B cell (primary cell): ENCODE measurements around the gene ASPSCR1. TPM values are rescaled to one million over a fixed set of nuclear protein-coding genes. Genes with fewer than 3 reads are reported as not detected.

Source experiments
- ATAC-seq: fragments of 200-7000 bp; cut with Tn5 transposase; one replicate; pipeline ENCODE4 v1.10.0; 2021; ENCODE audit warnings: low read depth, mild to moderate bottlenecking, moderate number of reproducible peaks, moderate library complexity
- CTCF ChIA-PET: fragments of 350-600 bp; sonication (Branson Sonifier 250); formaldehyde crosslinking; loops from one replicate; lab custom pipeline; 2021; ENCODE audit warnings: antibody characterized with exemption, inconsistent platforms; lab: Charles Lee
- POLR2A ChIA-PET: fragments of 350-600 bp; sonication (Branson Sonifier 250); formaldehyde crosslinking; loops from one replicate; lab custom pipeline; 2021; ENCODE audit warnings: antibody characterized with exemption; lab: Charles Lee
- DNase-seq: peaks from one replicate; pipeline ENCODE4 v3.0.0; 2013
- H2AFZ ChIP-seq: 2 replicates; pipeline ENCODE4 v1.6.1; 2012; ENCODE audit warnings: mild to moderate bottlenecking, low read depth, low read length; ENCODE audit not compliant: insufficient read depth, poor library complexity, severe bottlenecking
- H3K27ac ChIP-seq, 2 donors: 1 replicate in 1 of 2; 2 replicates in 1 of 2; pipeline ENCODE4 v1.5.1; 2012 to 2013; ENCODE audit warnings: low read length in 2 of 2, mild to moderate bottlenecking in 2 of 2, moderate library complexity in 1 of 2
- H3K27me3 ChIP-seq, 4 experiments: fragments of 200-600 bp in 1 of 4; sonication (generic) in 1 of 4; replicated peaks in 1 of 4; 1 replicate in 2 of 4; 2 replicates in 2 of 4; pipeline versions ENCODE4 v1.6.1 to v1.7.0; 2013 to 2016; ENCODE audit warnings: low read length in 3 of 4, mild to moderate bottlenecking in 2 of 4, mixed read lengths in 1 of 4, moderate library complexity in 1 of 4; ENCODE audit not compliant: insufficient read depth in 4 of 4, control insufficient read depth in 3 of 4; ENCODE audit errors: control extremely low read depth in 1 of 4
- H3K36me3 ChIP-seq, 2 experiments: replicated peaks in 1 of 2; 1 replicate in 1 of 2; 2 replicates in 1 of 2; pipeline versions ENCODE4 v1.6.1 to v1.7.1; 2013; ENCODE audit warnings: low read length in 1 of 2; ENCODE audit not compliant: insufficient read depth in 2 of 2, control insufficient read depth in 1 of 2; ENCODE audit errors: control extremely low read depth in 1 of 2, extremely low read depth in 1 of 2
- H3K4me1 ChIP-seq, 2 donors: fragments of 200-600 bp in 1 of 2; sonication (generic) in 1 of 2; 1 replicate in 1 of 2; 2 replicates in 1 of 2; pipeline versions ENCODE4 v1.5.1 to v1.6.1; 2013 to 2017; ENCODE audit warnings: low read length in 2 of 2; ENCODE audit not compliant: control insufficient read depth in 2 of 2, insufficient read depth in 2 of 2
- H3K4me2 ChIP-seq: replicated peaks from 2 replicates; pipeline ENCODE3; 2012; ENCODE audit warnings: mild to moderate bottlenecking, low read depth, low read length; ENCODE audit not compliant: poor library complexity, severe bottlenecking
- H3K4me3 ChIP-seq, 5 experiments: fragments of 200-600 bp in 1 of 5; sonication (generic) in 1 of 5; 1 replicate in 3 of 5; 2 replicates in 2 of 5; pipeline versions ENCODE4 v1.5.1 to v1.7.0; 2011 to 2016; ENCODE audit warnings: low read length in 4 of 5, mild to moderate bottlenecking in 4 of 5, low read depth in 2 of 5, control low read depth in 1 of 5, moderate library complexity in 1 of 5; ENCODE audit not compliant: insufficient read depth in 1 of 5; ENCODE audit errors: control extremely low read depth in 1 of 5, extremely low read depth in 1 of 5
- H3K79me2 ChIP-seq: fragments of 200-600 bp; sonication (generic); one replicate; pipeline ENCODE4 v1.6.0; 2016; ENCODE audit warnings: low read length; ENCODE audit not compliant: control insufficient read depth, insufficient read depth
- H3K9ac ChIP-seq: fragments of 200-600 bp; sonication (generic); 2 replicates; pipeline ENCODE4 v1.6.1; 2017; ENCODE audit warnings: mild to moderate bottlenecking, low read length, moderate library complexity
- H3K9me3 ChIP-seq, 3 donors: one replicate each; pipeline versions ENCODE4 v1.6.1 to v1.7.1; 2013; ENCODE audit warnings: low read length in 2 of 3; ENCODE audit not compliant: control insufficient read depth in 2 of 3, insufficient read depth in 1 of 3; ENCODE audit errors: control extremely low read depth in 1 of 3
- H4K20me1 ChIP-seq: 2 replicates; pipeline ENCODE4 v1.6.0; 2012; ENCODE audit warnings: mild to moderate bottlenecking, low read length; ENCODE audit not compliant: insufficient read depth, control insufficient read depth, poor library complexity, severe bottlenecking
- H3K27ac Mint-ChIP-seq: one replicate; pipeline ENCODE4 v1.8.0; 2021; ENCODE audit warnings: mixed read lengths
- H3K27me3 Mint-ChIP-seq: one replicate; pipeline ENCODE4 v1.8.0; 2021; ENCODE audit warnings: mixed read lengths
- H3K4me1 Mint-ChIP-seq: one replicate; pipeline ENCODE4 v1.8.0; 2021; ENCODE audit warnings: mixed read lengths
- H3K4me3 Mint-ChIP-seq: one replicate; pipeline ENCODE4 v1.8.0; 2021; ENCODE audit warnings: mixed read lengths
- H3K9me3 Mint-ChIP-seq: one replicate; pipeline ENCODE4 v1.8.0; 2022; ENCODE audit warnings: mixed read lengths; ENCODE audit not compliant: insufficient read depth
- EZH2 ChIP-seq: IDR thresholded peaks from 2 replicates; pipeline ENCODE4 v1.6.1; 2012; ENCODE audit warnings: borderline replicate concordance, low read depth, mild to moderate bottlenecking, moderate library complexity, low read length; ENCODE audit not compliant: insufficient read depth, poor library complexity, severe bottlenecking
- WGBS: methylation state at CpG from one replicate; pipeline ENCODE4 v1.1.5; 2013; ENCODE audit warnings: missing lambda C conversion rate; ENCODE audit not compliant: insufficient coverage; 5-methylcytosine and 5-hydroxymethylcytosine counted together
- intact Hi-C: fragments of 100-400 bp; cut with micrococcal nuclease; formaldehyde crosslinking; loops from one replicate; pipeline ENCODE4 v1.10.0; 2022
- polyA plus RNA-seq: library from polyadenylated mRNA; depleted of rRNA; stranded (reverse); fragments of >200 nt; gene quantifications from 2 replicates; pipeline ENCODE4 v1.2.3, GENCODE V29; 2012
- total RNA-seq, 2 donors: library from RNA; stranded (reverse); fragments of 120-200 nt in 1 of 2; gene quantifications; 1 replicate in 1 of 2; 2 replicates in 1 of 2; pipeline versions ENCODE4 v1.2.3 to v1.2.4, GENCODE V29; 2013 to 2022
- TF ChIP-seq, protein P1 (sequence below): fragments of 200-600 bp; IDR thresholded peaks from one replicate; pipeline ENCODE4 v1.8.0; 2022; ENCODE audit warnings: antibody characterized with exemption, mild to moderate bottlenecking

The ASPSCR1 gene
- total and polyA plus RNA-seq, 2 donors (not counting 1 experiment from before 2014, with no cell fraction given): 34.0 to 46.7 TPM

DNA sequence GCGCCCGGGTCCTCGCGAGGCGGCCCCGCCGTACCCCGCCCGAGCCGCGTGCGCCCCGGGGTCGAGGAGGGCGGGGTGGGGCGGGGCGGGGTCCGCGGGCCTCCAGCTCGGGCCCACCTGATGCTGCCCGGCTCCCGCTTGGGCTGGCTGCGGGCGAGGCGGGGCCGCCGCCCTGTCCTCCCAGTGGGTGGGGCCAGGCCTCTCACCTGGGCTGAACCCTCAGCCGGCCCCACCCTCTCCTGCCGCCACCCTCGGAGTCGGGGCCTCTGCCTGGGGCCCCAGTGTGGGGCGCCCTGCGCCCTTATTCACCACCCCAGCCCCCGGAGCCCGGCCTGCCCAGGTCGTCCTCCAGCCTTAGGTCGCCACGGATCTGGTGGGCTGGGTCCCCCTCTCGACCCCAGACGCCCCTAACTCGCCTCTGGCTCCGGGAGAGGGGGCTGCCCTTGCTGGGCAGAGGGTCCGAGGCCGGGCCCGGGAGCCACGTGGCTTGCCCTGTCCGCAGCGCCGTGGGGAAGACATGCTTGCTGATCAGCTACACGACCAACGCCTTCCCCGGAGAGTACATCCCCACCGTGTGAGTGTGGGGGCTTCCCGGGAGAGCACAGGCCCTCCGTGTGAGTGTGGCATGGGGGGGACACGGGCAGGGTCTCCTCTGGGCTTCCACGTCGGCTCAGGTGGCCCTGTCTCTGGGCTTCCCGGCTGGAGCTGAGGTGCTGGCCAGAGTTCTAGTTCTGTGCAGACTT lies 54.6 kb downstream of the ASPSCR1 start:
- Histone ChIP-seq H2AFZ (no peak overlapping the region), H3K27me3 (peaks cover 0 to 39% (median 3%) of the 10 kb centered on the region in 4 experiments), H3K79me2 (peaks cover 14% of the 10 kb centered on the region), H3K4me2 (peak overlapping the region; percentile 66), H3K4me3 (peak overlapping the region in 2 of 5 experiments; percentile 11 to 19), H3K9ac (no peak overlapping the region), H3K27ac (no peak overlapping the region), H3K9me3 (peaks cover 0 to 10% (median 0%) of the 10 kb centered on the region in 3 donors), H4K20me1 (peaks cover 52% of the 10 kb centered on the region), H3K4me1 (peaks cover 29 to 34% of the 10 kb centered on the region in 2 donors), H3K36me3 (no peaks in the 10 kb centered on the region)
- 15% methylated on average over 59 of the region's 59 CpGs for WGBS
- ChIA-PET POLR2A (interaction anchor here (0.8 kb wide), 1 partner anchor 19 kb away, joined by 3 read pairs; no protein-coding TSS in a partner anchor), CTCF (interaction anchor here (1.5 kb wide), 1 partner anchor 73 kb away, joined by 4 read pairs; no protein-coding TSS in a partner anchor)
- H3K27ac Mint-ChIP-seq: no peak overlapping the region
- DNase-seq (no peak), ATAC-seq (peak; percentile 16)
- H3K27me3 Mint-ChIP-seq: no peaks in the 10 kb centered on the region
- peak overlapping the region; percentile 76 for H3K4me3 Mint-ChIP-seq
- no peak for TF ChIP-seq EZH2
- TF ChIP-seq, protein P1, sequence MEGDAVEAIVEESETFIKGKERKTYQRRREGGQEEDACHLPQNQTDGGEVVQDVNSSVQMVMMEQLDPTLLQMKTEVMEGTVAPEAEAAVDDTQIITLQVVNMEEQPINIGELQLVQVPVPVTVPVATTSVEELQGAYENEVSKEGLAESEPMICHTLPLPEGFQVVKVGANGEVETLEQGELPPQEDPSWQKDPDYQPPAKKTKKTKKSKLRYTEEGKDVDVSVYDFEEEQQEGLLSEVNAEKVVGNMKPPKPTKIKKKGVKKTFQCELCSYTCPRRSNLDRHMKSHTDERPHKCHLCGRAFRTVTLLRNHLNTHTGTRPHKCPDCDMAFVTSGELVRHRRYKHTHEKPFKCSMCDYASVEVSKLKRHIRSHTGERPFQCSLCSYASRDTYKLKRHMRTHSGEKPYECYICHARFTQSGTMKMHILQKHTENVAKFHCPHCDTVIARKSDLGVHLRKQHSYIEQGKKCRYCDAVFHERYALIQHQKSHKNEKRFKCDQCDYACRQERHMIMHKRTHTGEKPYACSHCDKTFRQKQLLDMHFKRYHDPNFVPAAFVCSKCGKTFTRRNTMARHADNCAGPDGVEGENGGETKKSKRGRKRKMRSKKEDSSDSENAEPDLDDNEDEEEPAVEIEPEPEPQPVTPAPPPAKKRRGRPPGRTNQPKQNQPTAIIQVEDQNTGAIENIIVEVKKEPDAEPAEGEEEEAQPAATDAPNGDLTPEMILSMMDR: no peak
- intact Hi-C loops: loop anchor here (10.0 kb wide), 1 partner anchor 523 kb away; no protein-coding TSS in a partner anchor
- H3K4me1 Mint-ChIP-seq: peaks cover 21% of the 10 kb centered on the region
- no peaks in the 10 kb centered on the region for H3K9me3 Mint-ChIP-seq
